Inferior parietal cortex (tissue), 1 donor: Measurements from ENCODE around the gene PSMF1.

ENCODE experiments used
- DNase-seq: peaks from one replicate; pipeline ENCODE4 v3.0.0-alpha.2; 2016; ENCODE audit errors: extremely low spot score

PSMF1 gene

GRCh38 chr20:1190847-1191246, 72.4 kb downstream of the PSMF1 start:
- DNase-seq = no peak

GRCh38 chr20:1191299-1191698, 72.9 kb downstream of the PSMF1 start:
- no peak for DNase-seq

GRCh38 chr20:1195226-1195625, 76.8 kb downstream of the PSMF1 start:
- no peak for DNase-seq

GRCh38 chr20:1196634-1197033, 78.2 kb downstream of the PSMF1 start:
- DNase-seq = no peak

GRCh38 chr20:1197801-1198200, 79.4 kb downstream of the PSMF1 start:
- no peak for DNase-seq

GRCh38 chr20:1198751-1199150, 80.3 kb downstream of the PSMF1 start:
- DNase-seq = no peak

- DNase-seq = no peak
Measured at GRCh38 chr20:1199212-1199873, 80.9 kb downstream of the PSMF1 start.

- no peak for DNase-seq
Measured at GRCh38 chr20:1199964-1200363, 81.6 kb downstream of the PSMF1 start.

- no peak for DNase-seq
Measured at GRCh38 chr20:1202762-1203504, 84.5 kb downstream of the PSMF1 start, which contains the start of gene C20orf202. TSS of gene C20orf202 (plus strand) at chr20:1203454. CDS start at chr20:1203586, 132 bp downstream.

GRCh38 chr20:1203630-1204029, 85.2 kb downstream of the PSMF1 start:
- DNase-seq = no peak

- no peak for DNase-seq
Measured at GRCh38 chr20:1204113-1204512, 85.7 kb downstream of the PSMF1 start.

GRCh38 chr20:1204576-1204975, 86.2 kb downstream of the PSMF1 start:
- no peak for DNase-seq

GRCh38 chr20:1205802-1206201, 87.4 kb downstream of the PSMF1 start:
- no peak for DNase-seq

- no peak for DNase-seq
Measured at GRCh38 chr20:1206366-1207148, 88.2 kb downstream of the PSMF1 start.

- DNase-seq = no peak
Measured at GRCh38 chr20:1207293-1207878, 89.0 kb downstream of the PSMF1 start.

- no peak for DNase-seq
Measured at GRCh38 chr20:1209447-1210387, 91.3 kb downstream of the PSMF1 start.

GRCh38 chr20:1210501-1210900, 92.1 kb downstream of the PSMF1 start:
- no peak for DNase-seq

GRCh38 chr20:1212023-1212422, 93.6 kb downstream of the PSMF1 start:
- DNase-seq = no peak

GRCh38 chr20:1212607-1213396, 94.4 kb downstream of the PSMF1 start:
- DNase-seq = peak; percentile 80

- DNase-seq = no peak
Measured at GRCh38 chr20:1214838-1215261, 96.4 kb downstream of the PSMF1 start.
